ENCODE measurements around the gene CAMK1G.

CAMK1G gene

DNA sequence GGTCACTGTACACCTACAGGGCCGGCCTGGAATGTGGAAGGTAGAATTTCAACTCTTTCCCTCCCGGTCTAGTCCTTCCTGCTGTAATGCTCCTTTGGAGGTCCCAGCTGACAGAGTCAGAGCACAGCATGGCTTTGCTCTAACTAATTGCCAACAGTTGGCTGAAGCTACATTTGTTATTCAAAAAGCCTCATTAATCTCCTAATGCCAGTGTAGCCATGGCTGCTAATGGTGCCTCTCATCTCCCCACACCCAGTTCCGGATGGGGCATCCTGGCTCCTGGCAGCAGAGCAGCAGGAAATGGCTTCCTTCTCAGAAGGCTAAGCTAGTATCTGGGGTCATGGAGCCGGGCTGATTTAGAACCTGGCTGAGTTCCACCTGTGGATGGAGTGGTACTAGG, 18.7 kb upstream of the CAMK1G start:
- DNase-seq (ENCODE audit: low read depth in 1 of 2, low spot score in 1 of 2), result no peak

DNA sequence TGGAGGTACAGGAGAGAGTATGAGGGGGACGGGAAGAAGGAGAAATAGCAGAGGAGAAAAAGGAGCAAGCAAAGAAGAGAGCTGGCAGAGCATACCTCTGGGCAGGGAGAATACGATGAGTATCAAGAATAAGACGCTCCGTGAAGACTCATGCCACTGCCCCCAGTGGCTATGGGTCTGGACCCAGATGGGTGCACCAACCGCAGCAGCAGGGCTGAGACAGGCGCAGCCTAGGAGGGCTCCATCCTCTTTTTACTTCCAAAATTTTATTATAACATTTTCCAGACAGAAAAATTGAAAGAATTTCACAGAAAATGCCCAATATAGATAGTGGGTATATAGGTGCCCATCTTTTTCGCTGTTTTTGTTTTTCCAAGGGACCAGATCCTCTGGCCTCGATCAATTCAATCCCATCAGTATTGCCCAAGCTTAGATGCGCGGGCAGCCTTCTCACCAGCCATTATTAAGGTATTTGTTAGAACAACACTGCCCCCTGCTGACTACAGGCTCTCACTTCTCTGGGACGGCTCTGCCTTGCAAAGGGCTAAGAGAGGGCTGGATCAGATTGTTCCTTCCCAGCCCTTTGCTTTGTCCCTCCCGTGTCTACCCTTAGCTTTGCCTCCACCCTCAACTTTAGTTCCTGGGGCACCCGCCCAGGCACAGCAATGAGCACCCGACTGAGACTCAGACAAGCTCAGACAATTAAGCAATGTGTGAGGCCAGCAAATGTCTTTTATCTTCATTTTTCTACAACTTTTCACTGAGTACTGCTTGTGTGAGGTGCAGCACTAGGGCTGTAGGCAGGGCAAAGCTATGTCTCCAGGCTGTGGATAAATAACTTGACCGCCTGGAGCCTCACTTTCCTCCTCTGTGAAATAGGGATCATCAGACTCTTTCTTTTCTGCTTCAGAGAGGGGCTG, 17.5 kb upstream of the CAMK1G start:
- DNase-seq (ENCODE audit: low read depth in 1 of 2, low spot score in 1 of 2), result peak; percentile 43 to 73

DNA sequence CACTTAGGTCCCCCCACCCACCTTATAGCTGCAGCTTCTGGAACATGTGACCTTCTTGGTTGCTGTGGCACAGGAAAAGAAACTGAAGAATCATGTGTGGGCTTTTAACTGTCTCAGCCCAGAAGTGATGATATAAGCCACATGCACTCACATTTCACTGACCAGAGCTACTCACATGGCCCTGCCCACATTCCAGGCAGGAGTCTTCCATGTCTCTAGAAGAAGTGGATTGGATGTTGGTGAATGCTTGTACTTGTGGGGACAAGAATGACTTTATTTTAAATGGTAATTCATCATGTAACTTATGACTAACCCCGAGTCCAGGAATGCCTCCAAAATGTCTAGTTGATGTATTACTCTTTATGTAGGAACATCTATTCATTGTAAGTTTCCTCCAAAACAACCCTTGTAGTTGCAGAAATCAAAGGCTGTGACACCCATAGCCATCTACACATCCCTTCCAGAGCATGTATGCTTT, 15.8 kb upstream of the CAMK1G start:
- no peak for DNase-seq (ENCODE audit: low read depth in 1 of 2, low spot score in 1 of 2)

DNA sequence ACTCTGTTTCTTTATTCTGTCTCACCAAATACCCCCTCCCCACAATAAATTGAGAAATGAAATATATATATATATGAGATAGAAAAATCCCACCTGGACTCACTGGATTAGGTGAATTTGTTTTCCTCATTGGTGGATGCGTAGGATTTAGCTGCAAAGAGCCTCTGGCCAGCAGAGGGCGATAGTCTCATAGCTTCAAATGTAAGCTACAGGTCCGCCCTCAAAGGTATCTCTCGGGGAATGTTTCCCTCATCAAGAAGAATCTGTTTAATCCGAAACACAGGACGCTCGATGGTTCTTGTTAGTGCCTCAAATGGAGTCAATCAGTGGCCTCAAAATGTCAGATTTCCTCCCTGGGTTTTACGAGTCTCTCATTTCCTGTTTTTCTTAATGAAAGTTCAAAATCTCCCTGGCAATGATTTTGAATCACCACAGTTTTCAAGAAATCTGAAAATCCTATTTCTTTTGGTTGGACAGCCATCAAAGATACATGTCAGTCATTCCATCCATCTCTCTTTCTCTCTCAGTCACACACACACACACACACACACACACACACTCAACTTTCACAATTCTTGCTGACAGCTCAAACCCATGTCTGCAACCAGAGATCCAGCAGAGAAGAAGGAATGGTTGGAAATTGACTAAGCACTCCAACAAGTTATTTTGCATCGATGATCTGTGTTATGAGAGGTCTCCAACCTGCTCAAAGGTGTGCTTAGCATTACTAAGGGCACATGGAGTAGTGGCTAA, 13.9 kb upstream of the CAMK1G start:
- peak; percentile 38 to 72 for DNase-seq (ENCODE audit: low read depth in 1 of 2, low spot score in 1 of 2)

DNA sequence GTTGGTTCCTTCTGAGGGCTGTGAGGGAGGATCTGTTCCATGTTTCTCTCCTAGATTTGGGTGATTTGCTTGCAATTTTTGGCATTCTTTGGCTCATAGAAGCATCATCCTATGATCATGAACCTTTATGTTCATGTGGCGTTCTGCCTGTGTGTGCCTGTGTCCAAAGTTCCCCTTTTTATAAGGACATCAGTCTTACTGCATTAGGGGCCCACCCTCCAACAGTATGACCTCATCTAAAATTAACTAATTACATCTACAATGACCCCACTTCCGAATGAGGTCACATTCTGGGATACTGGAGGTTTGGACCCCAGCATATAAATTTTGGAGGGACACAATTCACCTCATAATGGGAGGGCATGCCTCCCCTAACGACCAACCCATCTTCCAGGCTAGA, 12.8 kb upstream of the CAMK1G start:
- no peak for DNase-seq (ENCODE audit: low read depth in 1 of 2, low spot score in 1 of 2)

DNA sequence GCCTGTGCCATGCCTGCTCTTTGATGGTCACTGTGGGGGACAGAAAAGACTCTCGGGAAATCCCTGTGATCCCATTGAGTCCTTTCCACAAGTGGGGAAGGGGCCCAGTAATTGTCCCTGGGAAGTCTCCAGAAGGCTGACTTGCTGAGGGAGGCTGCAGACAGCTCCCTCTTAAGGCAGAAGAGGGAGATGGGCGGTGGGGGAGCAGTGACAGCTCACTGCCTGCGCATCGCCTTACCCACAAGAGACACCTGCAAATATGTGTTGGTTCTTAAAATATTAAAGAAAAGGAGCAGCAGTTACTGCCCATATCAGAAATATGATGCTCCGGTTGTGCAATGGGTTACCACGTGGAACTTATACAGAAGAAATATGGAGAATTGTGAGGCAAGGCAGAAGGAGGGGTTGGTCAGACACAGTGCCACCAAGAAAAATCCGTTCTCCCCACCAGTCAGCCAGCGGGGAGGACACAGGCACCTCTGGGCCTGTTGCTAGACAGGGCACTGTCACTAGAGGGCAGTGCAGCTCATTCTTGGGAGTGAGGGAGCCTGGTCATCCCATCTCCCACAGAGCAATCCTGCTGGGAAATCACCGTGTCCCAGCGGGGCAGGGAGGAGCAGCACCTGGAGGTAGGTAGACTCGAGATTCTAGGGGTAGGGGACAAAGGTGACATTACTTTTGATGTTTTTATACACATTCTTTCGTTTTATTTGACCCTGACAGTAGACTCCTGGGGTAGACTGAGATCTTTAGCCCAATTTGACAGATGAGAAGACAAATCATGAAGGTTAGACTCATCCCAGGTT, 6.9 kb upstream of the CAMK1G start:
- peak; percentile 28 to 61 for DNase-seq (ENCODE audit: low read depth in 1 of 2, low spot score in 1 of 2)

DNA sequence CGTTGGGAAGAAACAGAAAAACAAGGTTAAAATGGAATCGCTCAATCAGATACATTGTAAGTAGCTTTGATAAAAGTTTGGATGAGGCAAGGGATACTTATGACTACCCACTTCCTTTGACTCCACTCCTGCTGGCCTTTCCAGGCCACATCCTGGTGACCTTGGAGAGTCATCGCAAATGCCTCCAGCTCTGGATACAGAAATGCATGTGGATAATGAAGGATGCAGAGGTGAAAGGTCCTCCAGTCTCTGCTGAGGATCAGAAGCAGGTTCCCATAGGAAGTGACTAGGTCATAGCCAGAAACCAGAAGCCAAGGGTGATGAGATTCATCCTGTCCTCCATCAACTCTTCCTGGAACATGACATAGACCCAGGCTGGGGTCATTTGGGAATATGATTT, 6.2 kb upstream of the CAMK1G start:
- DNase-seq (ENCODE audit: low read depth in 1 of 2, low spot score in 1 of 2), result no peak

DNA sequence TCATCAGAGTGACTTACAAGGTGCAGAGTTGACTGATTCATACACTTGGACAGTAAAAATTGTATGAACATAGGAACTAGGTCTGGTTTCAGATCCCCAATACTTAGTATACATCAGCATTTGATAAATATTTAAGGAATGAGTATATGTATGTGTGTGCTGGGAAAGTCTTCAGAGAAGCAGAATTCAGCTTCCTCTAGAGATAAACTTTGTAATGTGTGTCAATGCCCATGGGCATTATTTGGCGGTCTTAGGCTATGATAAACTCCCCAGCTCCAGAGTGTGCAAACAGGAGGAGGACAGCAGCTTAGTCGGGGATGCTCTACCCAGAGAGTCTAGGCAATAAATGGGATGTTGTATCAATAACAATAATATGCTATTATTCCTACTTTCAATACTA, 2.9 kb upstream of the CAMK1G start:
- no peak for DNase-seq (ENCODE audit: low read depth in 1 of 2, low spot score in 1 of 2)

DNA sequence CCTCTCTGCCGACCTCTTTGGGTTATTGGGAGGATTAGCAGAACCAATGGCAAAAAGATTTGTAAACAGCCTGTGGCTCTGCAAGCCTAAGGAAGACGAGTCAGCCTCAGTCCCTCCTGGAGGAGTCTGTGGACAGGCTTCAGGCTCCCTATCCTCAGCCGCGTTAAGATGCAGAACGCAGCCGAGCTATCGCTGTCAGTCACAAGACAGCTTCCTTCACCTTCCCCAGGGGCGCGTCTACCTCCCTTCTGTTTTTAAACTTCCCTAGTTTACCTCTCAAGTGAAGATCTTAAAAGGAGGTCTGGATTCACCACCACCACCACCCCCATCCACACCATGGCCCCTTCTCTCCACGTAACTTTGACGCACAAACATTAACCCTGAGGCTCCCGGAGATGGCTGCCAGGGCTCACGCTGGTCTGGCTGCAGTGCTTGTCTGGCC, 738 bp downstream of the CAMK1G start:
- no peak for DNase-seq (ENCODE audit: low read depth in 1 of 2, low spot score in 1 of 2)

DNA sequence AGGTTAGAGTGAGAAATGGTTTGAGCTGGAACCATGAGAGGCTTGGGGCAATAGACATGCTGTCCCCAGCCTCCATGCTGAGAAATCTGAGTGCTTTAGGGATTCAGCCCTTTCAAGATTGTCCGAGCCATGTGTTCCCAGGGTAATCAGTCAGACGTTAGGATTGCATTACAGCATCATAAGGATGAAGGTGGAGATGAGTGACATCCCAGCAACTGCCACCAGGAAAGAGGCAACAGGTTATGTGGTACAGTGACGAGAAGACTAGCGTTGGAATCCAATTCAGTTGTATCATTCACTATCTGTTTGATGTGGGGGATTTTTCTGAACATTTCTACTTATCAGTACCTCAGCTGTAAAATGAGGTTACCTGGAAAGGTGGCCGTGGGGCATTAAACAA, 1.7 kb downstream of the CAMK1G start:
- DNase-seq (ENCODE audit: low read depth in 1 of 2, low spot score in 1 of 2), result no peak

DNA sequence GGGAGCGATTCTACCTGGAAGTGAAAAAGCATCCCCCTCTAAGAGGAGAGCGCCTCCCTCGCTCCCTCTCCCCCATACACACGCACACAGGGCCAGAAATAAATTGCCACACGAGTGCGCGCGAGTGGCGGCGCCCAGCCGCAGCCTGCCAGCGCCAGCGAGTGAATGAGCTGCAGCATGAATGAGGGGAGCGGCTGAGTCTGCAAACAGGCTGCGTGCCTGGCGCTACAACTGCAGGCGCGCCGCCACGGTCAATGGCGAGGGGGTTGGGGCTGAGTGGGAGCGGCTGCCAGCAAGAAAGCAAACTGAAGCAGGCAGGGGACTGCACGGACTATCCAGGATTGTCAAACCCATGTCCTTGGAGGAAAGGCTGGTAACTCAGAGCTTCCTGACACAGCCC, 2.2 kb downstream of the CAMK1G start:
- DNase-seq (ENCODE audit: low read depth in 1 of 2, low spot score in 1 of 2), result no peak

DNA sequence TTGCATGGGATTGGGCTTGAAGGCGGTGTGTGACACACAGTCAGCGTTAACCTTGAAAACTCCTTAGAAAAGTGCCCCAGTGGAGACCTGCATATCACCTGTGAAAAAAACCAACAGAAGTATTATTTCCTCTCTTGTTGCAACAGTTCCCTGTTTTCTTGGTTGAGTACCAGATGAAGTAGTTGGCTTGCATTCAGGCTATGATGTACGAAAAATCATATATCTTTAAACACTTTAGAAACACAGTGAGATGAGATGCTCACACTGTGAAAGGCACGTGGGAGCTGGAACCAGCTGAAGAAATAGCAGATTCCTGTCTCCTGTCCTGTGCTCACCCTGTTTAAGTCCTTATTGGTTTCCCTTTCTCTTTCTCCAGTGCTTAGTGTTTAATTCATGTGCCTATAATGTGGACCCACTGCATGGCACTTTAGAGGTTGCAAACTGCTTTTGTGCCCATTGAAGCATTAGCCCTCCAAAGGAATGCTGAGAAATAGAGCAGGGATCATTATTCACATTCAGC, 2.8 kb downstream of the CAMK1G start:
- DNase-seq (ENCODE audit: low read depth in 1 of 2, low spot score in 1 of 2), result no peak

DNA sequence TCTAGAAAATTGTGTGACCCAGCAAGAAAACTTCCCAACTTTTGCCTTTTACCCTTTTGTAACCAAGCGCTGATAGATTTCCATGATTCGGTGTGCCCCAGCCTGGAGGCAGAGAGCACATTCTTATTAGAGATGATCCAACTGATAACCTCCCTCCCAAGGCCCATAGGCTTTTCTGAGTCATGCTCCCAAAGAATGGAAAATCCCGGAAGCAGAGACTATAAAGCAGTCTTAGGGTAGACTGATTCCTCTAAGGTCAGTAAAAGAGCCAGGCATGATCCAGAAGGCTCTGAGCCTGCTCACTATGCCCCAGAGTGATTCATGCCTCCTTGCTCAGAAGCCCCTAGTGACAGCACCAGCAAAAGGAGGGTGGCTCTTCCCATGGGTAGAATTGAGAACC, 4.3 kb downstream of the CAMK1G start:
- no peak for DNase-seq (ENCODE audit: low read depth in 1 of 2, low spot score in 1 of 2)

DNA sequence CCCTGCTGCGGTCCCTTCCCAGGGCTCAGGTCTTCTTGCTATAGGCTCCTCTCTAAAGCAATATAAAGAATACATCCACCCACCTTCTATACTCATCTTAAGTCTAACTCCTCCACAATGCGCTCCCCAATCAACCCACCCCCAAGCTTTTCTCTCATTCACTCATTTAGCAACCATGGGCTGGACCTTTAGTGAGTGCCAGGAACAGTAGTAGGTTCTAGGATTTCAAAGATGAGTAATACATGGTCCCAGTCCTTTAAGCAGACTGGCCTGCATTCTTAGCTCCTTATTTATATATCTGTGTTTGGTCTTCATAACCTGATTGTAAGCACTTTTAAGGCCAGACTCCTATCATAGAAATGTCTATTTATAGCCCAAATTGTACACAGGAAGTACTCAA, 5.9 kb downstream of the CAMK1G start:
- DNase-seq (ENCODE audit: low read depth in 1 of 2, low spot score in 1 of 2), result no peak

DNA sequence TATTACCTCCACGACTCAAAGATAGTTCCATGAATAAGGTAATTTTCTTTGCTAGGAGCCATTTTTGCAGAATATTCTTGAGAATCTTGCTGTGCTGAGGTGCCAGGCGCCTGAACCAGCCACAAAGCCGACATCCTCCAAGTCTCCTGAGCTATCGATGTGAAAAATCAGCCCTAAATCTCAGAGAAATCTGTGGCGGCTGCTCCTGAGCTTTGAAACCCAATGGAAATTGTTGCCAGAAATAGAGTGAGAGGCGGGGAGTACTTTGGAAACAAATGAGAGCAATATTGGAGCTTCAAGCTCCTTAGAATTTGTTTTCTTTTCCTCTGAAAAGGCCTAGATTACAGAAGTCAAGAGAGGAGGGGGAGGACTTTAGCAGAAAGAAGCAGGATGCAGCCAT, 6.3 kb downstream of the CAMK1G start:
- DNase-seq (ENCODE audit: low read depth in 1 of 2, low spot score in 1 of 2), result no peak

DNA sequence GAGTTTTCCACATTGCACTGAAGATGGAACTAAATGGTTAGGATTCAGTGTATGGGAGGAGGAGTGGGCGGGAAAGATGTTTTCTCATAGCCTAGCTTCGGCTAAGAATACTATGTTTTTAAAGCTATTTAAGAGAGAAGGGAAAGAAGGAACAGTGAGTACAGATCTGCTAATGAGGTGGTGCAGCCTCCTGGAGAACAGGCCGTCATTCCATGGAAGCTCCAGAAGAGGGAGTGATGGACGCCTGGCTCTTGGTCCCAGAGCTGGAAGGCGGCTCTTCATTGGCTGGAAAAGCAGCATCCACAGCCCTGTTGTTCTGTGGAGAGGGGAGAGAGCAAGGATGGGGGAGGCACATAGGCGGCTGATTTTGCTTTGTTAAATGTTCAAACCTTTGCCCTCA, 6.9 kb downstream of the CAMK1G start:
- no peak for DNase-seq (ENCODE audit: low read depth in 1 of 2, low spot score in 1 of 2)

DNA sequence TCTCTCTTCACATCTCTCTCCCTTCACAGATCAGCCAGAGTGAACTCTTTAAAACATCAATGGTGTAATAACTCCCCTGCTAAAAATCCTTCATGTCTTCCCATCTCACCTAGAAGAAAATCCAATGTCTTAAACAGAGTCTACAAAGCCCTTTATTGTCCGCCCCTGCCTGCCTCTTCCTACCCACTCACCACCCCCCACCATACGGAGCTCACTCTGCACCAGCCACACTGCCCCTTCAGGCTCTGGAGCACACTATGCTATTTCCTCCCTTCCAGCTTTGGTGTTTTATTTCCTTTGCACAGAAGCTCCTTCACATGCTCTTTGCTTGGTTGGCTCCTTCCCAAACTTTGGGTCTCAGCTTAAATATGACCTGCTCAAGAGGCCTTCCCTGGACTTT, 10.2 kb downstream of the CAMK1G start:
- no peak for DNase-seq (ENCODE audit: low read depth in 1 of 2, low spot score in 1 of 2)

DNA sequence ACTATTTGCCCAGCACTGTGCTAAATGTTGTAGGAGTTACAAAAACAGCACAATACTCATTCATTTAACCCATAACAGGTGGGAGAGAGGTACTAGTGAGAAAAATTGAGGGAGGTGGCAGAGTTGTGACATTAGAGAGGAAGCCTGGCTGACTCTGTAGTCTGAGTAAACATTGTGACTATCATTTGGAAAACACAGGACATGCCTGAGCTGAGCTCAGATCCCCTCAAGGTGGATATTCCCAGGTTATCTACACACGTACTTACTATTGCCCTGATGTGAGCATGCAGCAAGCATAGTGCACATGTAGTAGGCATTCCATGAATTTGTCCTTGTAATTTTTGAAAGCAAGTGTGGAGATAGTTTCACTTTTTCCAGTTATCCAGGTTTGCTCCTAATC, 10.9 kb downstream of the CAMK1G start:
- DNase-seq (ENCODE audit: low read depth in 1 of 2, low spot score in 1 of 2), result no peak

DNA sequence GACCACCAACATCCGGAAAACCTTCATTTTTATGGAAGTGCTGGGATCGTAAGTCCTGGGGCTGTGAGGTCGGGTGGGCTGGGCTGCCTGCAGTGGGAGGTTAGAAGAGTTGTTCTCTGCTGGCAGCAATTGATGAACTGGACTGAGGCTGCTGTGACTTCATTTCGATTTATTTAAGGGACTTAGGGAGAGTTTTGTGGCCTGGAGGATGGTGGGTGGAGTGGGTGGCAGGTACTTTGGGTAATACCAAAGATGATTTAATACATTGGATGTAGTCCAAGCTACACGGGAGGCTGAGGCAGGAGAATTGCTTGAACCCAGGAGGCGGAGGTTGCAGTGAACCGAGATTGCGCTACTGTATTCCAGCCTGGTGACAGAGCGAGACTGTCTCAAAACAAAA, 11.5 kb downstream of the CAMK1G start:
- DNase-seq (ENCODE audit: low read depth in 1 of 2, low spot score in 1 of 2), result no peak

DNA sequence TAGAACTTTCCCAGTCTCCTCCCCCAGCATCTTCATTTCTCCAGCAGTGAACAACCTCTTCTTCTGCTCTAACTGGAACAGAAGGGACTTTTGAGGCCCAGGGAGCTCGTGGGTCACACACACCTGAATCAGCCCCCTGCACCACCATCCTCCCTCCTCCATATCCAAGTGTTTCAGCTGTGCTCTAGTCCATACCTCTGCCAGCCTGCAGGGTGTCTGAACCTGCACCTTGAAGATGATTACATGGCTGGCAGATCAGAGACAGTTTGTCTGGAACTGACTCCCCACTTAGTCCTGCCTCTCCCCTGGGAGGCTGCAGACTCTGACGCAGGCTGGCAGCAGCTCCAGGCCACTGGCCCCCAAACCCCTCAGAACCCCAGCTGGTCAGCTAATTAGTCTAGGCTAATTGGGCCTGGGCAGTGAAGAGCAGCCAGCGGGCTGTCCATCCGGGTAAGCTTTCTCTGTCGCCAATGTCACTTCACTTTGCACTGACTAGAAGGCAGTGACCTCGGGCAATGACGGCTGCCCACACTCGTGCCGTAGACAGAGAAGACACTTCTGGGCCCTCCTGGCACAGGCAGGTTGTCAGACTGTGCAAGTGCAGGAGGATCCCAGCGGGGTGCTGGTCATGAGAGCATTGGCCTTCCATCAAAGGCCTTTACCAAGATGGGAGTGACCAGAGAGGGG, 12.2 kb downstream of the CAMK1G start:
- no peak for DNase-seq (ENCODE audit: low read depth in 1 of 2, low spot score in 1 of 2)

DNA sequence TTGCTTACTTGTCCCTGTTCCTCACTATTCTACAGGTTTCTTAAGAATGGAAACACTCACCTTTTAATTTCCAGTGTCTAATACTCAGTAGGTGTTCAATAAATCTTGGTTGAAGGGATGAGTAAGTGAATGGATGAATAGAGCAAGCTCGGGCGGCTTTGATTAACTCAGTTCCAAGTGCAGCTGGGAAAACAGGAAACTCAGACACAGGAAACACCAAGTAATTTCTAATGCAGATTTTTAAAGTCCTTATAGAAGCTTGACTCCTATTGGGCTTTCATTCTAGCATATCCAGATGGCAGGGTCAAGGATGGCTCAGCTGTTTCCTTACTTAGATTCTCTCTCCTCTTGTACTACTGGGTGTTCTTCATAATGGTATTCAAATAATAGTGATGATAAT, 14.0 kb downstream of the CAMK1G start:
- no peak for DNase-seq (ENCODE audit: low read depth in 1 of 2, low spot score in 1 of 2)

All from activated CD4-positive, alpha-beta T cell treated with anti-CD3 and anti-CD28 coated beads, Interleukin-2, amount 50 U/mL, for 24 hours (primary cell).